DMS53 treated with DMSO at 0.1 percent for 48 hours (cell line): ENCODE data around the gene SDK1.

Experiments used
- DNase-seq: peaks from one replicate; lab custom pipeline; 2025; ENCODE audit not compliant: unreplicated experiment; lab: John Stamatoyannopoulos, UW

SDK1 gene

DNA sequence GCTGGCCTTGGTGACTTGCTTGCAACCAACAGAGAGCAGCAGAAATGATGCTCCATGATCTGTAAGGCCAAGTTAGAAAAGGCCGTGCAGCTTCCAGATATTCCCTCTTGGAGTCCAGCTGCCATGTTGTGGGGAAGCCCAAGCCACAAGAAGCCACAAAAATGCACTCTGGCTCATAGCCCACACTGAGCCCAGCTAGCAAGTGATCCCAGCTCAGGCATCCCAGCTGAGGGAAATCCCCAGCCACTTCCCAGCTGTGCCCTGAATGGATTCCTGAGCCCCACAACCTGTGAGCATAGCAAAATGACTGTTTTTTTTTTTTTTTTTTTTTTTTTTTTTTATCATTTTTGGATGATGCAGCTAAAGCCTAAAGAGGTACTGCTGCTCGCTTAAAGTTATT is 11.1 kb upstream of the SDK1 start:
- no peak for DNase-seq

DNA sequence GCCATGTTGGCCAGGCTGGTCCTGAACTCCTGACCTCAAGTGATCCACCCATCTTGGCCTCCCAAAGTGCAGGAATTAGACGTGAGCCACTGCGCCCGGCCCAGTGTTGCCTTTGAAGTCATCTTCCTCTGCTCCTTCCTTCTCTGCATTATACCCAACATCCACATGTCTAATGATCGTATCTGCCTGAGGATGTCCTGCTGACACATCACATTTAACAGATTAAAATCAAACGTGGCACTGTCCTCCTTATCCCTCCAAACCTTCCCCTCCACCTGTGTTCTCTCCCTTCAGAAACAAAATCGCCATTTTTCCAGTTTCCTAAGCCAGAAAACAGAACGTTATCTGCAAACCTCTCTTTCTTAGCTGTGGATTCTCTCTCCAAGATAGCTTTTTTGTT is 8.4 kb upstream of the SDK1 start:
- no peak for DNase-seq

DNA sequence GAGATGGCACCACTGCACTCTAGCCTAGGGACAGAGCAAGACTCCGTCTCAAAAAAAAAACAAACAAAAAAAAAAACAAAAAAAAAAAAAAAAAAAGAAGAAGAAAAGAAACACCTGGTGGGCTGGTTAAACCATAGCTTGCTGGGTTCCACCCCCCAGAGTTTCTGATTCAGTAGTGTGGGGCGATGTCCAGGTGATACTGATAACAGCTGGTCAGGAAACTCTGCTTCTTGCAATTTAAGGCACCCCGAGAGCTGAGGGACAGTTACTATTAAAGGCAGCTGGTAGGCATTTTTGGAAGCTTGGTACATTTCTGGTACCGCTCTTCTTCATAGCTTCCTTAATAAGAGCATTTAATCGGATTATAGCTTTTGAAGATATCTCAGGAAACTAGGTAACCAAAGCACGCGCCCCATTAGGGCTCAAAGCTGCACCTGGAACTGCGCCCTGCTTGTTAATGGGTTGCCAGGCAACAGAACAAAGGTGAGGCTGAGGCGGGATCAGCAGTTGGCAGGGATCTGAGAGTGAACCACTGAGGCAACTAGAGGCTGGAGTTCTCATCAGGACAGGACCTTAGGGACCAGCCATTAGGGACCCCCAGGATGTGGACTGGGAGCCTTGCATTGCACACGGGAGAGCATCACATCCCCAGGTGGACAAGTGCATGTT is 6.5 kb upstream of the SDK1 start:
- peak; percentile 27 for DNase-seq

DNA sequence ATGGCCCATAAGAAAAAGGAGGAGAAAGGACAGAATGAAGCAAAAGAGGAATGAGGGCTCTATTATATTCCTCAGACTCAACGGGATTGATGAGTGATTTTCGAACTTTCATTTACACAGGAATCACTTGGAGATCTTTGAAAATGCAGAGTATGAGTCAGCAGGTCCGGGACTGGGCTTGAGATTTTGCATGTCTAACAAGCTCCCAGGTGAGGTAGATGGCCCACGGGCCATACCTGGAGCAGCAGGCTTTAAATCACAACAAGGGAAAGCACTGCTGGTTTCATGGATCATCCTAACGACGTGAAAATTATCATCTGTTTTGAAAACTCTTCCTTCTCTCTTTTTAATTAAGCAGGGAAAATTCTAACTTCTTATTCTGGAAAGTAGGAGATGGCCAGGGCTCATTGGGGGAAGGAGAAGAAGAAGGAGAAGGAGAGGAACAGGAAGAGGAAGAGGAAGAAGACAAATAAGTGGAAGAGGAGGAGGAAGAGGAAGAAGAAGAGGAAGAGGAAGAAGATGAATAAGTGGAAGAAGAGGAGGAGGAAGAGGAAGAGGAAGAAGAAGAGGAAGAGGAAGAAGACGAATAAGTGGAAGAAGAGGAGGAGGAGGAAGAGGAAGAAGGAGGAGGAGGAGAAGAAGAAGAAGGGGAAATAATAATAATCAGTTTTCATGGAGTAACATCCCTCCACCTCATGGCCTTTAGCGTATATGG is 3.8 kb upstream of the SDK1 start:
- no peak for DNase-seq

DNA sequence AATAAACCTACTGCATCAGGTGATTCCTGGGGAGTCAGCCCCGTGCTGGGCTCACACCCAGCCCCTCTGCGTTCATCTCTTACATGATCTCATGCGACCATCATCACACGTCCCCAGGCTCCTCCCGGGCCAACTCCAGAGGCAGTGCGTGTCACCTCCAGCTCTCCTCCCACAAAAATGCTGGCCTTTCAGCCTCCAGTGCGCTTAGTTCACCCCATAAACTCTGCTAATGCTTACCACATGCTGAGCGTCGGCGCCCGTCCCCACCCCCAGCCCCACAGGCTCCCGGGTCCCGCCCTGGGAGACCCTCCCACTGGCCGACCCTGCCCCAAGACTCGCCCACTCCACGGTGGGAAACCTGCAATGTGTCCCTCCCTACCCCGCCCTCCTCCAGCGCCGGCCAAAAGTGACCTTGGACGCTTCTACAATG is 816 bp upstream of the SDK1 start:
- no peak for DNase-seq

DNA sequence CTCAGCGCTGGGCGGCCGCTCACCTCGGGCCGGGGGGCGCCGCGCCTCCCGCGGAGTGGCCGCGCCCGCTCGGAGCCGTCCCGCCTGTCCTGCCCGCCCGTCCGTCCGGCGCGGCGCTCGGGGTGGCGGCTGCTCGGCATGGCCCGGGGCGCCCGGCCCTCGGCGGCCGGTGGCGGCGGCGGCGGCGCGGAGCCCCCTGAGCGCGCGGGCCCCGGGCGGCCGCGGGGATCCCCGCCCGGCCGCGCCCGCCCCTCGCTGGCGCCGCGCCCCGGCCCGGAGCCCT is 338 bp downstream of the SDK1 start:
- no peak for DNase-seq

DNA sequence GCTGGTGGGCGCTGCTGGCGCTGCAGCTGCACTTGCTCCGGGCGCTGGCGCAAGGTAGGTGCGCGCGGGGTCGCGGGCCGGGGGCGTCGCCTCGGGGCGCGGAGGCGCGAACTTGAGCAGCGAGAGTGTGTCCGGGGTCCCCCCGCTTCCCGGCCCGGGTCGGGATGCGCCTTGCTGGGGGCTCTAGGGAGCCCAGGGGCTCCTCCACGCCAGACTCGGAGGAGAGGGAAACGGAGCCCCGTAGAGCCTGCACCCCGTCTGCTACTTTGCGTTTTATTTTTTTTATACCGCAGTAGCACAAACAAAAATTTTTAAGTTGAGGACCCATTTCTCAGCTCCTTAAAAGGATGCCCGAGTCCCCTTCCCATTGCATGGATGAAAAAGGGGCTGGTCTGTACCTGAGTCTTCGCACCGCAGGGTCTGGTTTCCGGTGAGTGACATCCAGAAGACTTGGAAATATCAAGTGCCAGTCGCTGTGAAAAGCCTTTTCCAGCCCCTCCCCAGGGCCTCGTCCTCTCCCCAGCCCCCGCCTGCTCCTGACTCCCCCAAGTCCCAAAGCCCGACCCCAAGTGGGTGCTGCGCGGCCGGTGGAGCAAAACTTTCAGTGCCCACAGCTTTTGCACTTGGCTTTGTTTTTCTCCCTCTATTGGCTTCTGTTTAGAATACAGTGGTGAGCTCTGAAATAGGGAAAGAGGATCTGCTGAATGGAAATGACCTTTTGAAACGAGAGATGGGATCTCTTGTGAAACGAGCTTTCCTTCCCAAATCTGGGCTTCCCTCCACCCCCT is 973 bp downstream of the SDK1 start:
- peak; percentile 16 for DNase-seq

DNA sequence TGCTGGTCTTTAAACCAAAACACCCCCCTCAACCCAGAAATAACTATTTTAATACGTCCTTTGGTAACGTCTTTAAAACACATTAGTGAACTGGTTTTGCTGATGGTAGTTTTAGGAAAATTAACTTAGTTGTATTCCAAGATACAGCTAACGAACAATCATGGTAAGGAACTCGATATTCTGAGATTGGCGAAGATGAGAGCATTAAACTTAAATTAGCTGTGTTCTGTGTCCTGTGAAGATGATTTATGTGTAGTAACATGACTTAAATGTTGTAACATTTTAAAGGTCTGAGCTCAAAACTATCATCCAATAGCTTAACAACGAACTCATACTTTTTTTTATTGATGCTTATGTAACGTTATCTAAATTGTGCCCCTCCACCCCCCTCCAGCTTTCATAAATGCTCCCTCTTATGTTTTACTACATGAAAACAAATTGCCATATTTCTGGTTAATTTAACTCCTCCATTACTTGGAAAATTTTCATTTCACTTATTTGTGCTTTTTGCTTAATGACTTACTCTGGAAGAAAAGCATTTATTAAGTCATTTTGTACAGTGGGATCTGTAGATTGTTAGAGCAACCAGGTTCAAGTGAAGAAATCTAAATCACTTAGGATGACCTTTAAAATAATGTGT is 1.7 kb downstream of the SDK1 start:
- no peak for DNase-seq

DNA sequence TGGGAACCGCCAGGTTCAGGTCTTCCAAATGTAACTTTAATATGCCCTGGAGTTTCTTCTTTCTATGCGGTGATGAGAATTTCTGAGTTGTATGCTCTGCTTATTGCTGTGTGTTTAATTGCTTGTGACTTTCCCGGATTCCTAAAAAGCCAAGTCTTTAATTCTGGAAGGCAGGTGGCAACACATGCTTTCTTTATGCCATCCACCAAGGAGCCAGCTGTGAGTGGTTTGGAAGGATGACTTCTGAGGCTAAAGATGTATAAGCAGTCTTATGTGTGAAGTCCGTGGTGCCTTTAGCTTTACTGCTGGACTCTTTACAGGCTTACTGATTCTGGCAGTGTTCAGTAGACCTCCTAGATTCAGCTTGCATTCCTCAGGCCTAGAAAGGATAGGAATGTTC is 3.1 kb downstream of the SDK1 start:
- DNase-seq, result no peak

DNA sequence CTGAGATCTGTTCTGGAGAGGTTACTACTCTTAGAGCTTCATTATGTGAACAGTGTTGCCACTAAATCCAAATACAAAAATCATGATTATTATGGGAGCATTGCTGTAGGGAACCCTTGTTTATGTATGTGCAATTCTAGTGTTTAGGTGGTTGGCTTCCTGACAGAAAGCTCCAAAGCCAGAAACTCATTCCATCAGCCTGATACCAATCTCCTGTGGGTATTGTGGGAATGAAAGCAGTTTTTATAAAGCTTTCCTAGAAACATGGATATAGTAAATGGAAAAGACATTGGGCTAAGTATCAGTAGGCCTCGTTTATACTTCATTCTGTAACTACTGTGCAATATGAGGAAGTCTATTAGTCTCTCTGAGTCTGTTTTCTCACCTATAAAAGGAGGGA is 6.4 kb downstream of the SDK1 start:
- no peak for DNase-seq

DNA sequence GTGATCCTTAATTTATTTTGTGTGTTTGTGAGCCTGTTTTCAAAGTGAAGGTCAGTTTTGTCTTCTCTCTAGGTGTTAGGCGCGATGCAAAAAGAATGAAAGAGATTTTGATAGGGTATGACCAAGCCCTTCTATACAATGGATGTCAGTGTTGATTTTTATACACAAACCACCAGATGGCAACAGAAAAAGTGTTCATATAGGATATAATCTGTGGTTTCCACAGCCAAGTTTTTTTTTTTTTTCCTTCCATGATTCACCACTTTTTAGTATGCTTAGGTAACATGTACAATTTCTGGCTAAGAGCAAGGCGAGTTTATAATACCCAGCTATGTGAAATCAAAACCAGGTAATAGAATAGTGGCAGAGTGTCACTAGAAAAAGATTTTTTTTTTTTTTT is 8.1 kb downstream of the SDK1 start:
- no peak for DNase-seq

DNA sequence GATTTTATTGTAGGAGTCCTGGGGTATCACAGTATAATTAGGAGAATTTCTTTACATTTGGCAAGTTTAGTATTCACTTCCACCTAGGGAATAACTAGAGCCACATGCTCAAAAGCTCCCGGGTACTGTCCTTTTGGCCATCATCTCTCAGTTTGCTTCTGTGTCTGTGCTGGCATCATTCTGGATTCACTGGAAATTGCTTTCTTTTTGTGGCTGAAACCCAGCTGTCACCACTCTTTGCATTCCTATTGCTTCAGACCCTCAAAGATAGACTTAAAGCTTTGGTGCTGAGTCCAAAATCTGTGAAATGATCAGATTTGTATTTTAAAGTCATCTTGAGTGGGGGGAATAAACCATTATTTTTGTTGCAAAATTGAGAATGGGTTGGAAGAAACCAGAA is 8.9 kb downstream of the SDK1 start:
- DNase-seq, result no peak

DNA sequence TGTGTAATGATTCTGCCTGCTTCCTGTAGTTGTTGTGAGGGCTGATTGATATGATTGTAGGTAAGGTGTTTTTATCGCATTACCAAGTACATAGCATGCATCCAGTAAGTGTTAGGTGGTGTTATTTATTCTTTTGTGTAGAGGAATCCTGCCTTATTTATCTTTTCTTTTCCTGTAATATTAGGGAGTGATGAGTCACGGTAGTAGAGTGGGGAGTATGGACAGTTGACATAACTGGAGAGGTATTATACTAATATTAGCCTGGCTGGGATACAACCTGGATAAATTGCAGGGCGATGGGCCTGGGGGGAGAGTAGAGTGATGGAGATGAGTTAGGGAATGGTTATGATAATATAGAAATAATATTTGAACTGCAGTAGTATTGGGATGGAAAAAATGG is 9.8 kb downstream of the SDK1 start:
- no peak for DNase-seq

DNA sequence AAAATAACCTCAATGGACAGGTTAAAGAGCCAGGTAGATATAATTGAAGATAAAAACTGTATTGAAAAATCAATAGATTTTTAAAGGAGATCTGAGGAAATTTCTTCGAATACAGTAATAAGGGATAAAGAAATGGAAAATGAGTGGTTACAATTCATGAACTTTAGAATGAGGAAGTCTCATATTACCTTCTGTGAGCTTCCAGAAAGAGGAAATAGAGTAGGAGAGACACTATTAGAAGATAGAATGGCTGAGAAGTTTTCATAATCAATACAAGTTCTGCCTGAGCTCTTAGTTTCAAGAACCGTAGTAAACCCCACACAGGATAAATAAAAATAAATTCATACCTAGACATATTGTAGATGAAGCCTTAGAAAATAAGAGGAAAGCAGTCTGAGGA is 11.5 kb downstream of the SDK1 start:
- no peak for DNase-seq

DNA sequence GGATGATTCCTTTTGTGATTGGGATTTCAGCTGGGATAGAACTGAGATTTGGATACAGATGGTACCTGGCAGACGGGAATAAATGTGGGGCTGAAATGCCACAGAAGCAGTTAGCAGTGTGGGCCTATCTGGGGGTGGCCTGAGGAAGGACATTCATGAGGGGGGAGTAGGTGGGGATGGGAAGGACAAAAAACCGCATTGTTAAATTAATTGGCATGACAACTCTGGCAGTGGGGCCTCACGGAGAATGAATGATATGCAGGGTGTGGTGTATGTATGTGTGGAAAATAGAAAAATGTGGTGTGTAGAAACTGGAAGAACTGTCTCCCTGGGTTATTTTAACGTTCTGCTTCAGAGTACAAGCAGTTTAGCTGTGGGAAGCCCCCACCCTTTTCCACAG is 17.8 kb downstream of the SDK1 start:
- no peak for DNase-seq

DNA sequence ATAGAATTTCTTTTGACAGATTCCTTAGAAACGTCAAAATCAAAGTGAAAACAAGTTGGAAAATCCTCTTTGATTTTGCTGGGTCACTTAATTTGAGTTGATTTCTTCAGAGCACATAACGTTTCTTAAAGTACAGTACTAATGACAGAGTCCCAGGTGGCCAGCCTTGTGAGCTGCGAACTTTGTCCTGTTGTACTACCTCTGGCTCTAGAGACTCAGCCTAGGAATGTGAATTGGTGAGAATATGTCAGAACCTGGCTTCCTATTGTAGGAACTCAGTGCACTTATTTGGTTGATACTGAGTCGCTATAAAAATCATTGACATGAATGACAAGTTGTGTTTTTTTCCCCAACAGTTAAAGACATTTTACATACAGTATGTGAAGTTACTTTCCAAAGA is 20.2 kb downstream of the SDK1 start:
- DNase-seq, result no peak

DNA sequence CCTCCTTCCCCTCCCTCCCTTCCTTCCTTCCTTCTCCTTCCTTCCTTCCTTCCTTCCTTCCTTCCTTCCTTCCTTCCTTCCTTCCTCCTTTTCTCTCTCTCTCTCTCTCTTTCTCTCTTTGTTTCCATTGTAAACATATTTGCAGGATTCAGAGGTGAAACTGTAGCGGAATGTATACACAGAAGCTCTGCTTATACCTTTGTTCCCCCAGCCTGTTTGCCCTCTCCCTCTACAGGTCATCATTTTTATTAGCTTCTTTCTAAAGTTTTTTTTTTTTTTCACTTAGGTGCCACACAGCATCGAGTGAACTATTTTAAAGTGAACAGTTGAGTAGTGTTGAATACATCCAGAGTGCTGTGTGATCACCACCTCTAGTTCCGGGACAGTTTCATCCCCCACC is 20.7 kb downstream of the SDK1 start:
- no peak for DNase-seq

DNA sequence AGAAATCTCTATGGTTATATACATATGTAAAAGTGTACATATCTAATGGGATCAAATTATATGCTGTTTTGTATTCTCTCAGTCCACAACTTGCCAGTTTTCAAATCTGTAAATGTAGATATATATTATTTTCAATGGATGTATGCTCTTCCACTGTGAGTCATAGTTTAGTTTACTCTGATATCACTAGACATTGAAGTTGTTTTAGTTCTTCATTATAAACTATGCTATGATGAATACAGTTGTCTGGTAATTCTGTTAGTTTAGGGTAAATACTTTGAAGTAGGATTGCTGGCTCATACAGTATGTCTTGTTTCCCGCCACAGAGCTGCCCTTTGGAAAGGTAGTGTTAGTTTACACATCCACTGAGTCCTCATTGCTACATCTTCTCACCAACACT is 25.2 kb downstream of the SDK1 start:
- peak; percentile 24 for DNase-seq

DNA sequence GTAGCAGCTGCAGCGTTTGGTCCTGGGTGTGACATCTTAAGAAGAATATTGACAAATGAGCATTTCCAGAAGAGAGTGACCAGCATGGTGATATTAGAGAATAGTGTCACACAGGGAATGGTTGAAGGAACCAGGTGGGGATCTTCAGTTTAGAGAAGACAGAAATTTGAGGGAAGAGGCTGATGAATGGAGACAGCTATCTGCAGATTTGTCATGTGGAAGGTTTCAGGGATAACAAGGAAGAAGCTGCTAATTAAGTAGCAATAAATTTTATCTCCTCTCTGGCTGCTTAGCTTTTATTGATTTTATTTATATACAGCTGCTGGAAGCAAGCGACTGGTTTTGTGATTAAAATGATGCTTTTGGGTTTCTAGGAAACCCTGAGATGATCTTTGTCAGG is 26.0 kb downstream of the SDK1 start:
- DNase-seq, result no peak

DNA sequence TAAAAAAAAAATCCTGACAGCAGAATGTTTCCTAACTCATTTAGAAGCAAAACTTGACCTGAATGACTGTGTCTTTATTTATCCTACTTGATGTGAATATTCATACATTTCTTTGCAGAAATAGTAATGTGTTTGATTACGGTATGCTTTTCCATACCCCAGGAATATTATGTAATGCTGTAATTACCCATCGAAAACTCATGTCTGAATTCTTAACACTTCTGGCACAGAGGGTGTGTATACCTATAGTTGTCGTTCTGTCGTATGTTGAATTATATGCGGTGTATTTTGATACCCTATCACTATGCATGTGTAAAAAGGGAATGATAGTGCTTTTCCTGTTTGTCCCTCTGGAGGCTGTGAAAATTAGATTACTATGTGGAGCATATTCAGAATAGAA is 26.6 kb downstream of the SDK1 start:
- no peak for DNase-seq

DNA sequence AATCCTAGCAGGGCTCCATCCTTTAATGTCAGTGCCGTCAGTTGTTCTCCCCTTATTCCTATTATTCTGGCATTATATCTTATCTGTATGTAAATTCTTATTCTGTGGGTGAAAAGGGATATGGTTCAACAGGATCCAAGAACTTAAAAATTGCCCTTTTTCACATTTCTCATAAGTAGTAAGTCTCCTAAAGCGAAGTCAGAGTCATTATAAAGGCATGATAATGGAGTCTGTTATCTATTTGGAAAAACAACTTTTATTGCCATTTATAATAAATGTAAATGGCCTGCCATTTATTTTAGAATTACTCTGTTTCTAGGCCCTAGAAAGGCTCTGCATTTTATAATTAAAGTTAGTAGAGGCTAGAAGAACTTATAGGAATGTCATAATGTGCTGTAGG is 31.3 kb downstream of the SDK1 start:
- DNase-seq, result no peak

DNA sequence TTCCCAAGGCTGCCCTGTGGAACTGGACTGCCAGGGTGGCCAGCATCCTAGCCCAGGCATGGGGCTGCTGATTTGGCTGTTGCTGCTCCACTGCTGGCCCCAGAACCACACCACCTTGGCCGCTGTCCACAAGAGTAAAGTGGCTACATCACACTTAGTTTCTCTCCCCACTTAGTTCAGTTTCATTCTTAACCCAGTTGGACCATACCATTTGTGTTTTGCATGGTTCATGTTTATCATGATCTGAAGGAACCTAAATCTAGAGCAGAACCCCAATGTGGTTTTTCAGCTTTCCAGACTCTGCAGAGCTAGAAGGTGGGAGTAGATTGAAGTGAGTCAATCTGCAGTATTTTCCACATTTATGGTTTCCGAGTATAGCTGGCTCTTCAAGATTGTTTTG is 32.8 kb downstream of the SDK1 start:
- no peak for DNase-seq
